Measurements from ENCODE around the gene CCNL2.
"Not testable (repeated sequence)": the region's sequence is repeated elsewhere in the genome, so short reads cannot be mapped to it uniquely, and the experiment has no call there.

Gene CCNL2

GRCh38 chr1:1432274-1432950, 33.3 kb upstream of the CCNL2 start:
- DNase-seq (ENCODE audit: low read depth): no peak

GRCh38 chr1:1431845-1432273, 32.7 kb upstream of the CCNL2 start:
- no peak for DNase-seq (ENCODE audit: low read depth)

- DNase-seq (ENCODE audit: low read depth): no peak
Measured at GRCh38 chr1:1430992-1431844, 32.1 kb upstream of the CCNL2 start.

- no peak for DNase-seq (ENCODE audit: low read depth)
Measured at GRCh38 chr1:1430114-1430982, 31.2 kb upstream of the CCNL2 start.

- no peak for DNase-seq (ENCODE audit: low read depth)
Measured at GRCh38 chr1:1429671-1430073, 30.5 kb upstream of the CCNL2 start.

GRCh38 chr1:1428967-1429366, 29.8 kb upstream of the CCNL2 start:
- DNase-seq (ENCODE audit: low read depth): not testable (repeated sequence)

GRCh38 chr1:1428174-1428573, 29.0 kb upstream of the CCNL2 start:
- DNase-seq (ENCODE audit: low read depth): no peak

GRCh38 chr1:1427820-1428148, 28.6 kb upstream of the CCNL2 start:
- DNase-seq (ENCODE audit: low read depth): no peak

GRCh38 chr1:1427106-1427819, 28.1 kb upstream of the CCNL2 start:
- DNase-seq (ENCODE audit: low read depth): no peak

- no peak for DNase-seq (ENCODE audit: low read depth)
Measured at GRCh38 chr1:1426496-1427105, 27.5 kb upstream of the CCNL2 start.

- DNase-seq (ENCODE audit: low read depth): no peak
Measured at GRCh38 chr1:1425753-1426495, 26.8 kb upstream of the CCNL2 start.

- no peak for DNase-seq (ENCODE audit: low read depth)
Measured at GRCh38 chr1:1425426-1425752, 26.3 kb upstream of the CCNL2 start.

GRCh38 chr1:1424707-1425106, 25.6 kb upstream of the CCNL2 start:
- DNase-seq (ENCODE audit: low read depth): no peak

GRCh38 chr1:1423245-1423597, 24.1 kb upstream of the CCNL2 start:
- no peak for DNase-seq (ENCODE audit: low read depth)

- no peak for DNase-seq (ENCODE audit: low read depth)
Measured at GRCh38 chr1:1422465-1423244, 23.5 kb upstream of the CCNL2 start.

- DNase-seq (ENCODE audit: low read depth): no peak
Measured at GRCh38 chr1:1421907-1422464, 22.9 kb upstream of the CCNL2 start.

- DNase-seq (ENCODE audit: low read depth): no peak
Measured at GRCh38 chr1:1421147-1421906, 22.2 kb upstream of the CCNL2 start, which contains the start of gene ANKRD65. Gene ANKRD65 (minus strand): TSS chr1:1421276. CDS start chr1:1421005, 271 bp downstream.

GRCh38 chr1:1420654-1421141, 21.6 kb upstream of the CCNL2 start:
- DNase-seq (ENCODE audit: low read depth): no peak
